ENCODE data around the gene MAP7D3. TPM values are rescaled to one million over a fixed set of nuclear protein-coding genes. Genes with fewer than 3 reads are reported as not detected.
"Not testable (repeated sequence)": the region's sequence is repeated elsewhere in the genome, so short reads cannot be mapped to it uniquely, and the experiment has no call there.

The MAP7D3 gene
- total and polyA plus RNA-seq, 7 donors = 4.6 to 14.8 (median 8.0) TPM

- DNase-seq (no peak), ATAC-seq (no peak)
- TF ChIP-seq, protein P1, sequence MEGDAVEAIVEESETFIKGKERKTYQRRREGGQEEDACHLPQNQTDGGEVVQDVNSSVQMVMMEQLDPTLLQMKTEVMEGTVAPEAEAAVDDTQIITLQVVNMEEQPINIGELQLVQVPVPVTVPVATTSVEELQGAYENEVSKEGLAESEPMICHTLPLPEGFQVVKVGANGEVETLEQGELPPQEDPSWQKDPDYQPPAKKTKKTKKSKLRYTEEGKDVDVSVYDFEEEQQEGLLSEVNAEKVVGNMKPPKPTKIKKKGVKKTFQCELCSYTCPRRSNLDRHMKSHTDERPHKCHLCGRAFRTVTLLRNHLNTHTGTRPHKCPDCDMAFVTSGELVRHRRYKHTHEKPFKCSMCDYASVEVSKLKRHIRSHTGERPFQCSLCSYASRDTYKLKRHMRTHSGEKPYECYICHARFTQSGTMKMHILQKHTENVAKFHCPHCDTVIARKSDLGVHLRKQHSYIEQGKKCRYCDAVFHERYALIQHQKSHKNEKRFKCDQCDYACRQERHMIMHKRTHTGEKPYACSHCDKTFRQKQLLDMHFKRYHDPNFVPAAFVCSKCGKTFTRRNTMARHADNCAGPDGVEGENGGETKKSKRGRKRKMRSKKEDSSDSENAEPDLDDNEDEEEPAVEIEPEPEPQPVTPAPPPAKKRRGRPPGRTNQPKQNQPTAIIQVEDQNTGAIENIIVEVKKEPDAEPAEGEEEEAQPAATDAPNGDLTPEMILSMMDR (IDR thresholded peaks at IDR 0.05) = no peak
- Histone ChIP-seq H3K4me1 (no peaks in the 10 kb centered on the region), H3K4me3 (no peak overlapping the region), H3K27ac (no peak overlapping the region), H3K36me3 (ENCODE audit: insufficient read depth in 1 of 2, low read depth in 1 of 2) (no peaks in the 10 kb centered on the region), H3K9me3 (no peaks in the 10 kb centered on the region), H3K27me3 (ENCODE audit: insufficient read depth in 3 of 3, low read length in 2 of 3) (peaks cover 0 to 6% (median 0%) of the 10 kb centered on the region in 3 donors)
- intact Hi-C loops (cut with DNase I) = no loop called here
- 82 to 88% (median 87%) methylated on average over 2 of the region's 2 CpGs for WGBS, 3 donors
These were observed 40.6 kb upstream of the MAP7D3 start for GRCh38 chrX:136291824-136292223.

DNA sequence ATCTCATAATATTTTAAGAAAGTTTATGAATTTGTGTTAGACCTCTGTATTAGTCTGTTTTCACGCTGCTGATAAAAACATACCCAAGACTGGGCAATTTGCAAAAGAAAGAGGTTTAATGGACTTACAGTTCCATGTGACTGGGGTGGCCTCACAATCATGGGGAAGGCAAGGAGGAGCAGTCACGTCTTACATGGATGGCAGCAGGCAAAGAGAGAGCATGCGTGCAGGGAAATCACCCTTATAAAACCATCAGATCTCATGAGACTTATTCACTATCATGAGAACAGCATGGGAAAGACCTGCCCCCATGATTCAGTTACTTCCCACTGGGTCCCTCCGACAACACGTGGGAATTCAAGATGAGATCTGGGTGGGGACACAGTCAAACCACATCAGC is 35.2 kb upstream of the MAP7D3 start:
- H3K27me3 ChIP-seq (ENCODE audit: insufficient read depth in 3 of 3, low read length in 2 of 3); H3K27ac ChIP-seq; DNase-seq; H3K36me3 ChIP-seq (ENCODE audit: insufficient read depth in 1 of 2, low read depth in 1 of 2); intact Hi-C loops (cut with DNase I); H3K4me1 ChIP-seq; ATAC-seq; H3K9me3 ChIP-seq; H3K4me3 ChIP-seq: not testable (repeated sequence)
- whole genome bisulfite sequencing, 3 donors = 73 to 85% (median 82%) methylated on average over 5 of the region's 5 CpGs

DNA sequence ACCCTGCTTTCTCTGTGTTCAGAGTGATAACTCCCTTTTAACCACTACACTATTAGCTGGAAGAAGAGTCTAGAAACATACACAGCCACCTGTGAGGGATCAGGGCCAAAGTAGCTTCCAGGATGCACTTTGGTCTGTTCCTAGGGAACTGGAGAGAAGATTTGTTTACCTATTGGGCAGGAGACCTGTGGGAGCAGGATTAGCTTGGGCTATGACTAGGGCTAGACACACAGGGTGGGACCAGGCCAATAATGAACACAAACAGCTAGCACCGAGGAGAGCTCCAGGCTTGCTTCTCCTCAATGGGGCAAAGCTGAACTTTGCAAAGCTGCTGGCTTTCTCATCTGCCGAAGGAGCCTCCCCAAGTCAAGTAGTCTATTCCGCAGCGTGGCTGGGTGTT is 24.4 kb upstream of the MAP7D3 start:
- H3K27ac ChIP-seq = no peak overlapping the region
- DNase-seq (no peak), ATAC-seq (no peak)
- no peaks in the 10 kb centered on the region for H3K36me3 ChIP-seq (ENCODE audit: insufficient read depth in 1 of 2, low read depth in 1 of 2)
- peaks cover 0 to 7% (median 0%) of the 10 kb centered on the region in 3 donors for H3K27me3 ChIP-seq (ENCODE audit: insufficient read depth in 3 of 3, low read length in 2 of 3)
- WGBS, 3 donors = 49 to 72% (median 63%) methylated on average over 4 of the region's 4 CpGs
- H3K9me3 ChIP-seq = no peaks in the 10 kb centered on the region
- TF ChIP-seq, protein P1 (IDR thresholded peaks at IDR 0.05) = no peak
- H3K4me1 ChIP-seq = no peaks in the 10 kb centered on the region
- intact Hi-C loops (cut with DNase I) = loop anchor here in 1 of 2 donors (10.0 kb wide), 1 partner anchor 299 kb away; no protein-coding TSS in a partner anchor
- H3K4me3 ChIP-seq = no peak overlapping the region

GRCh38 chrX:136273986-136274385 is 22.8 kb upstream of the MAP7D3 start:
- Histone ChIP-seq H3K4me3 (peak overlapping the region; percentile 17), H3K9me3 (no peaks in the 10 kb centered on the region), H3K27ac (peak overlapping the region; percentile 27), H3K4me1 (no peaks in the 10 kb centered on the region), H3K27me3 (ENCODE audit: insufficient read depth in 3 of 3, low read length in 2 of 3) (no peaks in the 10 kb centered on the region), H3K36me3 (ENCODE audit: insufficient read depth in 1 of 2, low read depth in 1 of 2) (no peaks in the 10 kb centered on the region)
- DNase-seq = no peak
- intact Hi-C loops (cut with DNase I) = loop anchor here in 1 of 2 donors (10.0 kb wide), 1 partner anchor 301 kb away; no protein-coding TSS in a partner anchor
- peak in 1 of 4 donors; percentile 8 for ATAC-seq
- TF ChIP-seq, protein P1 (IDR thresholded peaks at IDR 0.05) = no peak
- WGBS, 3 donors = 76 to 92% (median 85%) methylated on average over 1 of the region's 1 CpG

- H3K9me3 ChIP-seq = no peaks in the 10 kb centered on the region
- DNase-seq (no peak), ATAC-seq (no peak)
- H3K4me3 ChIP-seq = no peak overlapping the region
- no peaks in the 10 kb centered on the region for H3K36me3 ChIP-seq (ENCODE audit: insufficient read depth in 1 of 2, low read depth in 1 of 2)
- H3K27me3 ChIP-seq (ENCODE audit: insufficient read depth in 3 of 3, low read length in 2 of 3) = no peaks in the 10 kb centered on the region
- no peak overlapping the region for H3K27ac ChIP-seq
- WGBS, 3 donors = 15 to 29% (median 26%) methylated on average over 1 of the region's 1 CpG
- intact Hi-C loops (cut with DNase I) = loop anchor here in 1 of 2 donors (10.0 kb wide), 1 partner anchor 302 kb away; no protein-coding TSS in a partner anchor
- TF ChIP-seq, protein P1 (IDR thresholded peaks at IDR 0.05) = no peak
- no peaks in the 10 kb centered on the region for H3K4me1 ChIP-seq
These were observed 21.1 kb upstream of the MAP7D3 start for GRCh38 chrX:136272325-136272724.
